Daoy (cell line): ENCODE data around the gene BARX1. TPM values are rescaled to one million over a fixed set of nuclear protein-coding genes. Genes with fewer than 3 reads are reported as not detected.
"Not testable (repeated sequence)": the region's sequence is repeated elsewhere in the genome, so short reads cannot be mapped to it uniquely, and the experiment has no call there.

Experiments
- DNase-seq: peaks from one replicate; pipeline ENCODE4 v3.0.0-alpha.2; 2015; ENCODE audit warnings: low read depth
- total RNA-seq: library from RNA; depleted of rRNA; stranded (reverse); fragments of >200 nt; shearing (Covaris generic); gene quantifications from 2 replicates; pipeline ENCODE4 v1.2.3, GENCODE V29; 2014

The BARX1 gene
- total RNA-seq, 1 experiment from 2014 or later = 1.9 TPM

GRCh38 chr9:93965830-93966577, 10.8 kb upstream of the BARX1 start:
- no peak for DNase-seq

- DNase-seq = no peak
Measured at GRCh38 chr9:93964685-93965084, 9.5 kb upstream of the BARX1 start.

- no peak for DNase-seq
Measured at GRCh38 chr9:93963969-93964368, 8.8 kb upstream of the BARX1 start.

- DNase-seq = not testable (repeated sequence)
Measured at GRCh38 chr9:93963489-93963888, 8.3 kb upstream of the BARX1 start.

GRCh38 chr9:93962561-93963440, 7.6 kb upstream of the BARX1 start:
- DNase-seq = peak; percentile 88

GRCh38 chr9:93962017-93962416, 6.9 kb upstream of the BARX1 start:
- DNase-seq = no peak

- no peak for DNase-seq
Measured at GRCh38 chr9:93960971-93961841, 6.1 kb upstream of the BARX1 start.

- DNase-seq = peak; percentile 60
Measured at GRCh38 chr9:93960221-93960970, 5.2 kb upstream of the BARX1 start.

GRCh38 chr9:93959739-93960154, 4.6 kb upstream of the BARX1 start:
- DNase-seq = no peak

GRCh38 chr9:93958819-93959682, 3.9 kb upstream of the BARX1 start:
- DNase-seq = peak; percentile 56

- no peak for DNase-seq
Measured at GRCh38 chr9:93958121-93958818, 3.1 kb upstream of the BARX1 start.

GRCh38 chr9:93955981-93956784, 1.0 kb upstream of the BARX1 start:
- no peak for DNase-seq

GRCh38 chr9:93954434-93955061, 607 bp downstream of the BARX1 start:
- peak; percentile 35 for DNase-seq

GRCh38 chr9:93953496-93954433, 1.4 kb downstream of the BARX1 start:
- no peak for DNase-seq

- DNase-seq = no peak
Measured at GRCh38 chr9:93952784-93953495, 2.2 kb downstream of the BARX1 start.

GRCh38 chr9:93952119-93952783, 2.9 kb downstream of the BARX1 start:
- no peak for DNase-seq
